ENCODE measurements around the gene NUP214. TPM values are rescaled to one million over a fixed set of nuclear protein-coding genes. Genes with fewer than 3 reads are reported as not detected.
"Not testable (repeated sequence)": the region's sequence is repeated elsewhere in the genome, so short reads cannot be mapped to it uniquely, and the experiment has no call there.

The NUP214 gene
- total RNA-seq, 1 experiment from 2014 or later = 35.5 TPM

- intact Hi-C loops (cut with micrococcal nuclease) = no loop called here
- DNase-seq (ENCODE audit: low read depth, low spot score) (no peak), ATAC-seq (no peak)
- H3K79me2 ChIP-seq (ENCODE audit: insufficient read depth, low read length) = peaks cover 5% of the 10 kb centered on the region
- ChIA-PET RAD21 (ENCODE audit: low non-redundant PET in 1 of 2, low total read pairs in 2 of 2, uncharacterized antibody in 2 of 2, unreplicated experiment in 2 of 2) (no interaction called here), CTCF (no interaction called here), POLR2A (no interaction called here)
- BruUV-seq (replicated peaks) = no TSS peak
- H3K27ac ChIP-seq (ENCODE audit: low read depth, low read length) = no peak overlapping the region
- H3K27me3 ChIP-seq (ENCODE audit: insufficient read depth, low read length) = no peaks in the 10 kb centered on the region
- H3K4me2 ChIP-seq (ENCODE audit: low read length) = no peak overlapping the region
- no peaks in the 10 kb centered on the region for H3K4me1 ChIP-seq (ENCODE audit: control insufficient read depth in 1 of 2, insufficient read depth in 2 of 2, low read length in 2 of 2)
- no peak for TF ChIP-seq JUND (IDR thresholded peaks at IDR 0.05)
- no peak for TF ChIP-seq POLR2AphosphoS5 (IDR thresholded peaks at IDR 0.05; ENCODE audit: low read depth, low read length)
- no peak for TF ChIP-seq ZBTB33 (IDR thresholded peaks at IDR 0.05; ENCODE audit: extremely low read depth, insufficient replicate concordance, low read length)
- TF ChIP-seq POLR2A (IDR thresholded peaks at IDR 0.05; ENCODE audit: borderline replicate concordance, extremely low read depth, insufficient read depth, insufficient read length) = no peak
- no peak for TF ChIP-seq TCF7L2 (IDR thresholded peaks at IDR 0.05; ENCODE audit: borderline replicate concordance, extremely low read depth, insufficient read depth, insufficient read length)
- TF ChIP-seq EZH2 (IDR thresholded peaks at IDR 0.05) = no peak
- TF ChIP-seq CBX3 (IDR thresholded peaks at IDR 0.05; ENCODE audit: low read depth) = no peak
- TF ChIP-seq ZFX (IDR thresholded peaks at IDR 0.05) = no peak
- no peak for TF ChIP-seq EZH2phosphoT487 (IDR thresholded peaks at IDR 0.05; ENCODE audit: borderline replicate concordance)
- H3K9ac ChIP-seq (ENCODE audit: low read length) = no peak overlapping the region
- H3K36me3 ChIP-seq (ENCODE audit: control insufficient read depth in 1 of 2, insufficient read depth in 2 of 2, low read length in 2 of 2) = peaks cover 32 to 34% of the 10 kb centered on the region in 2 experiments; a peak in 3 of 4 replicates
- no peaks in the 10 kb centered on the region for H3K9me3 ChIP-seq (ENCODE audit: control insufficient read depth in 1 of 2, insufficient read depth in 1 of 2, low read depth in 1 of 2, low read length in 2 of 2)
- no peaks in the 10 kb centered on the region for H3K9me2 ChIP-seq (ENCODE audit: insufficient read depth)
- H2AFZ ChIP-seq (ENCODE audit: low read depth, low read length, poor library complexity, severe bottlenecking) = no peak overlapping the region
- no peak overlapping the region for H3K4me3 ChIP-seq (replicated peaks in 1 of 2; ENCODE audit: low read depth in 1 of 2, low read length in 2 of 2)
- no peaks in the 10 kb centered on the region; the same call in 1 of the 2 replicates for H4K20me1 ChIP-seq (ENCODE audit: insufficient read depth)
Measured at GRCh38 chr9:131188976-131189375, 63.6 kb downstream of the NUP214 start.

GRCh38 chr9:131190191-131190590, 64.8 kb downstream of the NUP214 start:
- H3K4me2 ChIP-seq (ENCODE audit: low read length) = no peak overlapping the region
- ATAC-seq = no peak
- no peak overlapping the region for H3K4me3 ChIP-seq (replicated peaks in 1 of 2; ENCODE audit: low read depth in 1 of 2, low read length in 2 of 2)
- H3K9ac ChIP-seq (ENCODE audit: low read length) = no peak overlapping the region
- no peak for DNase-seq (ENCODE audit: low read depth, low spot score)
- peaks cover 32% of the 10 kb centered on the region in 2 experiments; a peak in 3 of 4 replicates for H3K36me3 ChIP-seq (ENCODE audit: control insufficient read depth in 1 of 2, insufficient read depth in 2 of 2, low read length in 2 of 2)
- intact Hi-C loops (cut with micrococcal nuclease) = no loop called here
- no peaks in the 10 kb centered on the region for H3K9me3 ChIP-seq (ENCODE audit: control insufficient read depth in 1 of 2, insufficient read depth in 1 of 2, low read depth in 1 of 2, low read length in 2 of 2)
- H4K20me1 ChIP-seq (ENCODE audit: insufficient read depth) = no peaks in the 10 kb centered on the region; the same call in 1 of the 2 replicates
- CTCF ChIA-PET = no interaction called here
- H3K9me2 ChIP-seq (ENCODE audit: insufficient read depth) = no peaks in the 10 kb centered on the region
- no peak overlapping the region for H3K27ac ChIP-seq (ENCODE audit: low read depth, low read length)
- no TSS peak for BruUV-seq (replicated peaks)
- H3K79me2 ChIP-seq (ENCODE audit: insufficient read depth, low read length) = peaks cover under 1% of the 10 kb centered on the region
- RAD21 ChIA-PET (ENCODE audit: low non-redundant PET in 1 of 2, low total read pairs in 2 of 2, uncharacterized antibody in 2 of 2, unreplicated experiment in 2 of 2) = no interaction called here
- no peaks in the 10 kb centered on the region for H3K4me1 ChIP-seq (ENCODE audit: control insufficient read depth in 1 of 2, insufficient read depth in 2 of 2, low read length in 2 of 2)
- TF ChIP-seq JUND (IDR thresholded peaks at IDR 0.05) = no peak
- no peak for TF ChIP-seq ELF1 (IDR thresholded peaks at IDR 0.05; ENCODE audit: borderline replicate concordance, low read depth)
- POLR2A ChIA-PET = no interaction called here
- no peaks in the 10 kb centered on the region for H3K27me3 ChIP-seq (ENCODE audit: insufficient read depth, low read length)
- no peak overlapping the region for H2AFZ ChIP-seq (ENCODE audit: low read depth, low read length, poor library complexity, severe bottlenecking)

- RAD21 ChIA-PET (ENCODE audit: low non-redundant PET in 1 of 2, low total read pairs in 2 of 2, uncharacterized antibody in 2 of 2, unreplicated experiment in 2 of 2); ATAC-seq; H3K4me3 ChIP-seq (replicated peaks in 1 of 2; ENCODE audit: low read depth in 1 of 2, low read length in 2 of 2); CTCF ChIA-PET; intact Hi-C loops (cut with micrococcal nuclease); POLR2A ChIA-PET; H3K9ac ChIP-seq (ENCODE audit: low read length); H2AFZ ChIP-seq (ENCODE audit: low read depth, low read length, poor library complexity, severe bottlenecking); H3K79me2 ChIP-seq (ENCODE audit: insufficient read depth, low read length); DNase-seq (ENCODE audit: low read depth, low spot score); H4K20me1 ChIP-seq (ENCODE audit: insufficient read depth); H3K9me3 ChIP-seq (ENCODE audit: control insufficient read depth in 1 of 2, insufficient read depth in 1 of 2, low read depth in 1 of 2, low read length in 2 of 2); H3K4me2 ChIP-seq (ENCODE audit: low read length); H3K27me3 ChIP-seq (ENCODE audit: insufficient read depth, low read length); BruUV-seq (replicated peaks); H3K27ac ChIP-seq (ENCODE audit: low read depth, low read length); H3K9me2 ChIP-seq (ENCODE audit: insufficient read depth); H3K4me1 ChIP-seq (ENCODE audit: control insufficient read depth in 1 of 2, insufficient read depth in 2 of 2, low read length in 2 of 2): not testable (repeated sequence)
- H3K36me3 ChIP-seq (ENCODE audit: control insufficient read depth in 1 of 2, insufficient read depth in 2 of 2, low read length in 2 of 2) = peaks cover 35 to 36% of the 10 kb centered on the region in 2 experiments; a peak in 3 of 4 replicates
Measured at GRCh38 chr9:131191032-131191431, 65.6 kb downstream of the NUP214 start.
